Renal pelvis (tissue), 4 donors: ENCODE results near the gene CTDP1. TPM values are rescaled to one million over a fixed set of nuclear protein-coding genes. Genes with fewer than 3 reads are reported as not detected.

Source experiments
- DNase-seq: peaks from one replicate; pipeline ENCODE4 v3.0.0-alpha.2; 2013
- polyA plus RNA-seq, 3 donors: library from polyadenylated mRNA; unstranded; fragments of 120-200 nt; gene quantifications; one replicate each; pipeline ENCODE4 v1.2.1, GENCODE V29; 2013; ENCODE audit not compliant: insufficient read length in 3 of 3

Gene CTDP1
- polyA plus RNA-seq, 3 donors, result 12.9 to 17.4 (median 16.0) TPM

DNA sequence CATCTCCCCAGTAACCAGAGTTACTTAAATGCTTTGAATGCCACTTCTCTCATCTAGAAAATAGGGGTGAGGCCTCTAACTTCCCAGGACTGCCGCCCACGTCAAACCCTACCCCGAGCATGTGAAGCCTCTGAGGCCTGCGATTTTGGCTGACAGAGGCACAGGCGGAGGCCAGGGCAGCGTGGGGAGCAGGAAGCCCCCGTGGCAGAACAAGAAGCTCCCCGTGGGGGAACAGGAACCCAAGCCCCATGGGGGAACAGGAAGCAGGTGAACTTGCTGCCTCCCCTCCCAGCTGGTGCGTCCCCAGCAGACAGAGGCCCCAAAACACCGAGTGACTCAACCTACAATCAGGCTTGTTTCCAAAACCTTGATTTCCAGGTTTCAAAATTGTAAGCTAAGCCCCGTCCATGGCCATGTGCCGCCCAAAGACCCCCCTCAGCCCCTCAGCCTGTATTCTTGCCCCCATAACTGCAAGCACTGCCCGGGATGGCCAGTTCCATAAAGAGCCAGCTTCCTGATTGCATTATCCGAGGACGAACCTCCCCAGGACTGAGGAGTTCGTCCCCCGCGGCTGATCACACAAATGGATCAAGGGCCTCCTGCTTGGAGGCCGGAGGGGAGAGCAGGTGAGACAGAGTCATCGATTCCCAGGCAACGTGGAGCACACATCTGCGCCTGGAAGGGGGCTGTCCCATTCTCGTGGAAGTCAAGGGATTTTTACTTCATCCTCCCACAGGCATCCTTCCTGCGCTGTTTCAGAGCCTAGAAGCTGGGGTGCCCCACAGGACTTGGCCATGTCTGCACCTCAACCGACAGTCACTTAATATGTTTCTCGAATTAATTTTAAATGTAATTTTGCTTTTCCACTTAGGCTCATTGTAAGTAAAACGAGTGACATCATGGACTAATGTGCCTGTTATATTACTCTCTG is 36.3 kb upstream of the CTDP1 start:
- DNase-seq, result no peak

- peak; percentile 39 for DNase-seq
Observed at GRCh38 chr18:79644006-79644665, 35.5 kb upstream of the CTDP1 start.

DNA sequence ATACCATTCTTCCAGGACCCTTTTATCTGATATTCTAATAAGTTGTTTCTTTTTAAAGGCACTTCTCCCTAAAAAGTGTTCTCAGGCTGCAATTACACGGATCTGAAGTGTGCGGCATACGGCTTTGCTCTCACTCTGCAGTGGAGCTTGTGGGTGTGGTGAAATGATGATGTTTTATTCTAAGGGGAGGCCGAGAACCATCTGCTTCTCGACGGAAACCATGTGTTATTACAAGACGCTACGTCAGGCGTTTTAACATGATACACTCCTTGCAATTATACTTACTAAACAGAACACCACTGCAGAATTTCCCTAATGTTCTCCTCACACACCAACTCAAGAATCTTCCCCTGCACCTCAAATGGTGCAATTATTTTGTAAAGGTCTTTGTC is 34.9 kb upstream of the CTDP1 start:
- peak; percentile 24 for DNase-seq

DNA sequence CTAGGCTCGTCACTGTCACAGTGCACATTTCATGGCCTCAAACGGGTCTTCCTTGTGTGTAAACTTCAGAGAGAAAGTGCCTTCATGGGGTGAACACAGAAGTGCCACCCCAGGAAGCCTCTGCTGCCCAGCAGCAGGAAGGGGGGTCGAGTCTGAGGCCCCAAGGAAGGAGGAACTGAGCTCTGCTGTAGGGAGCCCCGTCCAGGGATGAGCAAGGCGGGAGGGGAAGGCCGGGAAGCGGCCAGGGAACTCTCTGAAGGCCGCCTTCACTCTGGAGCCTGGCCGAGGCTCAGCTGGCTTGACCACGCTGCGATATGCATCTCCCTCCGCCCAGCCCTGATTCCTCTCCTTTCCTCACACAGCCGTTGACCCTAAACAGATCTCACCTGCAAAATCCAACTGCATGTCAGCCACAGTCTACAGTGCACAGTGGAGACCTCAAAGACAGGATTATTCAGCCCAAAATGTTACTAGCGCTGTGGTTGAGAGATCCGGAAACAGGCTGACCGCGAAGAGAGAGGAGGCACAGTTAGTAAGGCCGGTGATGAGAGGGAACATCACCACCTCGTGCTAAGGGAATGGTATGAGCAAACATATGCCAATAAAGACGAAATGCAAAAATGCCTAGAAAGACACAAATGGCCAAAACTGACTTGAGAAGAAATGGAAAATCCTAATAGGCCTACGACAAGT is 34.2 kb upstream of the CTDP1 start:
- no peak for DNase-seq

DNA sequence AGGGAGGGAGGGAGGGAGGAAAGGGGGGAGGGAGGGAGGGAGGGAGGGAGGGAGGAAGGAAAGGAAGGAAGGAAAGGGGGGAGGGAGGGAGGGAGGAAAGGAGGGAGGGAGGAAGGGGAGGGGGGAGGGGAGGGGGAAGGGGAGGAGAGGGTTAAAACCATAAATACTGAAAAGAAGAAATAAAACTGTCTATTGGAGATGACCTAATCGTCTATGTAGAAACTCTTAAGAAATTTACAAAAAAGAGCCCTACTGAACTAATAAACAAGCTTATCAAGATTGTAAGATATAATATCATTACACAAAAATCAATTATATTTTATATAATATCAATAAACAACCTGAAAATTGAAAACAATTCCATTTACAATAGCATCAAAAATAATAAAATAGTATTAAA is 32.3 kb upstream of the CTDP1 start:
- DNase-seq, result no peak

- no peak for DNase-seq
Observed at GRCh38 chr18:79650959-79651358, 28.6 kb upstream of the CTDP1 start.

GRCh38 chr18:79657342-79657996 is 22.1 kb upstream of the CTDP1 start:
- no peak for DNase-seq

GRCh38 chr18:79658366-79658765 is 21.2 kb upstream of the CTDP1 start:
- DNase-seq, result no peak

- DNase-seq, result no peak
Observed at GRCh38 chr18:79659733-79660132, 19.9 kb upstream of the CTDP1 start.

- DNase-seq, result no peak
Observed at GRCh38 chr18:79662034-79662433, 17.6 kb upstream of the CTDP1 start.

GRCh38 chr18:79662439-79662838 is 17.2 kb upstream of the CTDP1 start:
- no peak for DNase-seq

GRCh38 chr18:79664525-79665125 is 15.0 kb upstream of the CTDP1 start:
- DNase-seq, result no peak

- no peak for DNase-seq
Observed at GRCh38 chr18:79668203-79668602, 11.4 kb upstream of the CTDP1 start.

DNA sequence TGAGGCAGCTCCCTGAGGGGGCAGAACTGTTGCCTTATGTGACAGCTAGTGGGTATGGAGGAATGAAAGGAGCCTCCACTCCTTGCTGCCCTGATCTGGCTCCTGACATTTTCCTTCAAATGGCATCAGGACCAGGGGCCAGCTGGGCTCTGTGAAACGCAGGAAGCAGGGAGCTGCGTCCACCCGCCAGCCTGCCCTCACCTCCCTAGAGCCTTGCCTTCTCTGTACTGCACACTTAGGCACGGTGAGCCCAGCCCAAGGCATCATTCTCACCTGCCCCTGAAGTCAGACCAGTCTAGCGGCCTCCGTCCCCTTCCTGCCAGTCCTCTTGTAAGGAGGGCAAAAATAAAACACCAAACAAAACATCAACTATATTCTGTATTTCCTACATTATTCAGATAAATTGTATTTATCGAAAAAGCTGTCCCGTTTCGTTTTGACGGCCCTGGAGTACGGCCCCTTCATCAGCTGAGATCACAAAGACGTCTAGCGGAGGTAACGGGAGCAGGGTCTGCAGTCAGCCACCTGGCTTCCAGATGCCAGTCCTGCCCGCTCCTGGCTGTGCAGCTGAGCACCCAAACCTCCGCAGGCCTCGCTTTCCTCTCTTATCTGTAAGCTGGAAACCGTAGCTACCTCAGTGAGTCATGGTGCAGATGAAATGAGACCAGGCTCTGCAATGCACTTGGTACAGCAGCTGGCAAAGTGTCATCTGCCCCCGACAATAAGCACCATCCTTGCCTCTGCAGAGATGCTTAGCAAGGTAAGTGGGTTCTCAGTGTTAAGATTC is 6.9 kb upstream of the CTDP1 start:
- no peak for DNase-seq

DNA sequence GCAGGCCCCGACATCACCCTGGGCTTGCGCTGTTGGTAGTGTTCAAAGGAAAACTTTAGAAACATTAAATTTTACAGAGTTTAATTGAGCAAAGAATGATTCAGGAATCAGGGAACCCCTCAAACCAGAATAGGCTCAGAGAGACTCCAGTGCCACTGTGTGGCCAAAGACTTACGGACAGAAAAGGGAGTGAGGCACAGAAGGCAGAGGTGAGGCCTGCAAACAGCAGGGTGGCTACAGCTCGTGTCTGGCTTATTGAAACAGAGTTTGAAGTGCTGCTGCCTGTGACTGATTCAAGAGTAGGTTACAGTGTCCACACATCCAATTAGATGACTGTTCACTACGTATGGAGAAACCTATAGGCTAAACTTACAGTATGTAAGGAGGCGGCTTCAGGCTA is 2.4 kb upstream of the CTDP1 start:
- no peak for DNase-seq

DNA sequence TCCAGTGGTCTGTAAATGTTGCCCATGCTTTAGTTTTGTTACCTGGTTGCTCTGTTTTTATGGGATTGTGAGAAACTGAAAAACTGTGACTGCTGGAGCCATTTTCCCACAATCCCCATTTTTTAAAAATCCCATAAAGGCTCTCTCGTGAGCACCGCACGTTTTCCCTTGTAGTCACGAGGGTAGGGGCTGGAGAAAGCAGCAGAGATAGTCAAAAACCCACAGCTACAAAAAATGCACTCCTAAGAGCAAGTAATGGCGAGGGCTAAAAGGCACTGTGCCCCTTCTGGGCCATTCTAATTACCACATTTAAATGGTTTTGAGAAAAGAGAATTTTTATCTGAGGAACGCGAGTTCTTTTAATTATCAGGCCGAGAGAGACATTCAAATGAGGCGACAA is 1.8 kb upstream of the CTDP1 start:
- no peak for DNase-seq

DNA sequence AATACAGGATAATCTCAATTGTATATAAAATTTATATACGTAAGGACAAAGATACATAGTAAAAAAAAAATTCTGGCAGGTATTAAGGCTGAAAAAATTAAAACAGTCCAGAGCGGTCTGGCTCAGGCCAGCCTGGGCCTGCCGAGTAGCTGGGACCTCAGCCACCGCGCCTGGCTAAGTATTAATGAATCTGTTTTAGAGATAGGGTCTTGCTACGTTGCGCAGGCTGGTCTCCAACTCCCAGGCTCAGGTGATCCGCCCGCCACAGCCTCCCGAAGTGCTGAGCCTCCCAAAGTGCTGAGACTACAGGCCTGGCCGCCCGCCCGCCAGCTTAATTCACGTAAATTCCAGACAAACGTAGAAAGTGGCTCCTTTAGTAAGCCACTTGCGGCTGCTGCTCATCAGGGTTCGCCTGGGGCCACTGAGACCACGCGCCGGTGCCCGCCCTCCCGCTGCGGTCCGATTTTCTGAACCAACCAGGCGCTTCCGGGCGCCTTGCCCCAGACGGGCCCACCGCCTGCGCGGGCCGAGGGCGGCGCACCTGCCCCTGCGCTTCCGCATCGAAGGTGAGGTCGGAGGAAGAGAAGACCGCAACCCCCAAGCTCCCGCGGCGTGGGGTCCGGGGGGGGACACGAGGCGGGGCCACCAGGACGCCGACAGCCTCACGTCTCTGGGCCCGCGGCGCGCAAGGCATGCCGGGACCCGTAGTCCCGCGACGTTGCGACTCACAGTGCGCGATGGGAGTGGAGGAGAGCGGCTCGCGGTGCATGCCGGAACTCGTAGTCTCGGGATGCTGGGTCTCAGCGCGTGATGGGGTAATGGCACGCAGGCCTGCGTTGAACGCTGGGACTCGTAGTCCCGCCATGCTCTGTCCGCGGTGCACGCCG is 695 bp upstream of the CTDP1 start:
- peak; percentile 98 for DNase-seq

DNA sequence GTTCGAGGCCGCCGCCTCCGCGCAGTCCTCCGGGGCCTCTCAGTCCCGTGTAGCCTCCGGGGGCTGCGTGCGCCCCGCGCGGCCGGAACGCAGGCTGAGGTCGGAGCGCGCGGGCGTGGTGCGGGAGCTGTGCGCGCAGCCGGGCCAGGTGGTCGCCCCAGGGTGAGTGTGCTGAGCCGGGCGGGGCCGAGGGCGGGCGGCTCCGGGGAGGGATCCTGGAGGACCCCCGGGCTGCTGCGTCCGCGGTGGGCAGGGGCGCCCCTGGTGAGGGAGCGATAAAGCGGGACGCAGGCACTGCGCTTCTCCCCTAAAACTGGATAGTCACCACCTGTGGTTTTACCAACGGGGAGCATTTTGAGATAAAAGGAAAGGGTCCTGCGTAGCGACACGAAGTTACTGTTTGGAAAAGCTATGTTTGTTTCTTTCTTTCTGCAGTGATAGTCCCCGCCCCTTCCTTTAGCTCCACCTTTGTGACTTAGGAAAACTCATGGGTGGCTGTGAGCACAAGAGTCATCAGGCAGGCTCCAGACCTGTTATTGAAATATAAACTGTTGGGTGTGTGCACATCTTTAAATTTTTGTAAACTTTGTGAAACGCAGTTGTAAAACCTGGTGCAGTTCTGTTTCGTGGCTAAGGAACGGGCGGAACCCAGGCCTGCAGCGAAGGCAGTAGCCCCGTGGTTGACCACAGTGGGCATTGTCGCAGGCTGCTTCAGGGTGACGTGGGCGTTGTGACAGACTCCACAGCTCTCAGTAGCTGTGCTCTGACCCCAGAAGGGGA is 687 bp downstream of the CTDP1 start:
- DNase-seq, result peak; percentile 34

- DNase-seq, result no peak
Observed at GRCh38 chr18:79680891-79681339, 1.3 kb downstream of the CTDP1 start.
